ENCODE results near the gene CDK5RAP3.

Gene CDK5RAP3

DNA sequence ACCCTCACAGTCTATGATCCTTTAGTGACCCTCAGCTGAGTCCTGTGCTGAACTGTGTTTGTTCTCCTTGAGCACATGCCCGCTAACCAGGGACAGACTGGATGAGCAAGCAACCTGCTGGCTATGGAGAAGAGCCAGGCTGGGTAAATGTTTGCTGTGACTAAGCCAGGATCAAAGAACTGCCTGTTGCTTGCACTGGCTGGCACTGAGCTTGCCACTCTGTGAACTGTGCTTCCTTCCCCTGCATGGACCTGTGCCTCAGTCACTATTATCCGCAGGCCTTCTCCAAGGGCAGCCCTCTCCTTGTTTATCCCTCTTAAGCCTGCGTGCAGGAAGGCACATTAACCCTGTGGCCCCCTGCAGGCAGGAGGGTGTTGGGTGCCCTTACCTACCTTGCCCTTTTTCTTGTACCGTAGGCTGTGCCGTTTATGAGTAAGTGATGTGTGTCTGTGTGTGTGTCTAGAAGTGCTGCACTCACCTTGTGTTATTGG lies 22.2 kb upstream of the CDK5RAP3 start:
- in situ Hi-C loops (cut with MboI; ENCODE audit: low sequenced_read_pairs): no loop called here

DNA sequence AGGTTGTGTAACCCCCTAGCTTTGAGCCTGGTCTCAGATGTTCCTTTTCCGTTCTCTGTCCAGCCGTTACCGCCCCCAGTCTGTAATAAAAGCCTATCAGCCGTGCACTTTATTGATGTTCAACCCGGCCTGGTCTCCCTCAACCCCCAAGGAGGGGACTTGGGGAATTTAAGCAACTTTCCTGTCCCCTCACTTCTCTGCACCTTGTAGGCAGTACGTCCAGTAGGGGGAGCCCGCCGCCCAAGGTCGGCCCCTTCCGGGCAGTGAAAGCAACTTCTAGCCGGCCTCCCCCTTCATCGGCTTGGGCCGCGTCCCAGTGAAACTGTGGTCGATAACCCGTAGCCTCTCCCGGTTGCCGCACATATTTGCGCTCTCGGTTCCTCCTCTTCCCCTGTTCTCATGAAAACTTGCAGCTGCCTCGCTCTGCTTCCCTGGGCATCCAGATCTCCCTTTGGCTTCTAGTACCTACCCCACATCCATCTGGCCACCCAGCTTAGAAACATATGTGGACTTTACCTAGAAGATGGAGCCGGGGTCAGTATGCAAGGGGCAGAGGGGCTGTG lies 21.6 kb upstream of the CDK5RAP3 start:
- in situ Hi-C loops (cut with MboI; ENCODE audit: low sequenced_read_pairs): no loop called here

DNA sequence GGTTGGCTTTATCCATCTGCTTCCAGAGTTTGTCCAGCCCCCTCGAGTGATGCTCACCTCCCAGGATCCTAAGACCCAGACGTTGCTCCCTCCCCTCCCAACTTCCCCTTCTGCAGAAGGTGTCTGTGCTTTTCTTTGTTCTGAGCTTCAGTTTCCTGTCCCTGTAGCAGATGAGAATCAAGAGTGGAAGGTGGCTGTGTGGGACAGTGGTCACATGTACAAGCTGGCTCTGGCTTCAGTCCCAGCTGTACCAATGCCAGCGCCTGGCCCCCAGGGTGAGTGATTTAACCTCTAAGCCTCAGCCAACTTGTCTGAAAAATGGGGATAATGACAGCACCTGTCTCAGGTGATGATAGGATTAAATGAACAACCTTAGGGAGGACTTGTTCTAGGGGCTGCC lies 21.0 kb upstream of the CDK5RAP3 start:
- in situ Hi-C loops (cut with MboI; ENCODE audit: low sequenced_read_pairs): no loop called here

DNA sequence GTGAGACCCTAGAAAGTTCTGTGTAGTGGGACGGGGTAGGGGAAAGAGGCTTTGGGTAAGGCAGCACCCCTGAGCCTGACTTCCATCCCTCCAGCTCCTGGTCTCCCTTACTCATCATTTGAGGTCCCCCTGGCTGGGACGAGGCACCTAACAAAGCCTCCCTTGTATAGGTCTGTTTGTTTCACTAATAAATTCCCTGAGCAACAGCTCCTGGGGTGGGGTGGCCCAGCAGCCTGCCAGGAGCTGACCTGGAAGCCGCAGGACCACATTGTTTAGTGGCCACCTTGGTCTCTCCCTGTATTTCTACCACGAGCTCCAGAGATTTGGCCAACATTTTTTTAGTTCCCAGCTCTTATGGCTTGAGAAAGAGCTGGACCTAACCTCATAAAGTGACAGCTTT lies 20.5 kb upstream of the CDK5RAP3 start:
- in situ Hi-C loops (cut with MboI; ENCODE audit: low sequenced_read_pairs): no loop called here

DNA sequence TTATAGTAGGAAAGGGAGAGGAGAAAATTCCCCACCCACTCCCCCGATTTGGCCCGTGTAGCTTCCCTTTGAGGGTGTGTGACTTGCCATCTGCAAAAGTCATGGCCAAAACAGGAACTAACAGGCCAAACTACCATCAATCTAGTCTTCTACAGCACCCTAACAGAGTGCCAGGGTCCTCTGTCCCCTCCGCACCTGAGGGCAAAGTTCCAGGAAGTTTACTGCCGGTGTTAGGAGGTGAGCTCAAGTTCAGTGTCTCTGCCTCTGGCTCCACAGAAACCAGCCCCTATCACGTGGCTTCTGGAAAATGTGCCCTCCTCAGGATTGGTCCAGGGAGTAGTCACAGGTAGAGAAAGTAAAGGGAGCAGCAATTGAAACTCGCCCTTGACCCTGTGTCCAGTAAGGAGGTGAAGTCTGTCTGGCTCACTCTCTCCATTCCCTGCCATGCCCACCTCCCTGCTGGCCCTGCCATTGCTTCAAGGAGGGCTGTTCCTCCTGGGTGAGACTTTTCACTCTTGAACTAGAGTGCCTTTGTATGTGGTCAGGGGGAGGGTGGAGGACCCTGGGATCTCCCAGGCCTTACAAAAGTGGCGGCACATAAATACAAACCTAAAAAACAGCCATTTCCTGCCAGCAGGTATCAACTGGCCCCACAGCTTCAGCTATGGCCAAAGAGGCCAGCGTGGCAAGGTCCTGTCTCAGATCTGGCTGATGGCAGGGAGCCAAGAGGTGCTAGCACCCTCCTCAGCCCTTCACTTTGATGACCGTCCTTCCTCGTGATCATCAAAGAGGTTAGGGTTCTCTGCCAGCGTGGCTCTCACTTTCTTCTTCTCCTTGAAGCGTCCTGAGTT lies 18.5 kb upstream of the CDK5RAP3 start:
- in situ Hi-C loops (cut with MboI; ENCODE audit: low sequenced_read_pairs): no loop called here

DNA sequence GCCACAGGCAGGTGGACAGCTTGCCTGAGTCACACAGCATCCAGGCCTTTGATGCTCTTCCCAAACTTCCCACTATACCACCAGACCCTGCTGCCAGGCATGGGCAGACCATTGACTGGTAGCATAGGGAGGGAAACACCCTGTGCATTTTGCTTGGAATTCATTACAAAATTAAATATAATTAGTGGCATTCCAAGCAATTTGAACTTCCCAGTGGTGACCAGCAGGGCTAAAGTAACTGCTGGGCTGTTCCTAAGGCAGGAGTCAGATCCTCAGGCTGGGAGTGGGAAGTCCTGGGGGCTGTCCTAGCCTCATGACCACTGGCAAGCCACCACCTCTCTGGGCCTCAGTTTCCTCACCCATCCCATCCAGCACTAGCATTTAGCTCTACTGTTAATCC lies 17.0 kb upstream of the CDK5RAP3 start:
- in situ Hi-C loops (cut with MboI; ENCODE audit: low sequenced_read_pairs): no loop called here

DNA sequence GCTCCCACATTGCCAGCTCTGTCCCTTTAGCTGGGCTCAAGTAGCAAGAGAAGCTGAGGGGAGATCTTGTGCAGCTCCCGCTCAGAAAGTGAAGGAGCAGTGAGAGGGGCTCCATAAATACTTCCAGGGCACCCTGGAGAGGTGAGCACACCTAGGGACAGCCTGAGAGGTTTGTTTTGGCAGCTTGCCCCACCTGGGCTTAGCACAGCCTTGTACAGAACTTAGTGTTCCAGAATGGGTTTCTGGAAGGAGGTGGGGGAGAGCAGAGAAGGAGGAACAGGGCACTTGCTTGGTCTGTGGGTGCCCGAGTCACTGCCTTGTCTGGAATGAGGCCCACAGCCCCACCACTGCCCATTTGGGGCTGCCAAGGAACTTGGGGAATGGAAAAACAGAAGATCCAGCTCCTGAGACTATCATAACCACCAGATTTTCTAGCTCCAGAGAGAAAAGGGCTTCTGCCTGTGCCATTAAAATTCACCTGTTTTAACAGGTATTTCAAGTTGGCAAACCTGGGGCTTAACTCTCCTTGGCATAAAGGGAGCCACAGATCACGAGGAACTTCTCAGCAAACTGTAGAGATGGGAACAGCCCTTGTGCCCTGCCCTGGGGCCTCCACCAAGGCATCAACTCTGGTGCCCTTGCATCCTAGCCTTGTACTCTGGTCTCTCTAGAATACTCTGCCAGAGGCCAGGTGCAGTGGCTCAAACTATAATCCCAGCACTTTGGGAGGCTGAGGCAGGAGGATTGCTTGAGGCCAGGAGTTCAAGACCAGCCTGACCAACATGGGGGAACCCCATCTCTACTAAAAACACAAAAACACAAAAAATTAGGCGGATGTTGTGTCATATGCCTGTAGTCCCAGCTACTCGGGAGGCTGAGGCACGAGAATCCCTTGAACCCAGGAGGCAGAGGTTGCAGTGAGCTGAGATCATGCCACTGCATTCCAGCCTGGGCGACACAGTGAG lies 15.1 kb upstream of the CDK5RAP3 start:
- in situ Hi-C loops (cut with MboI; ENCODE audit: low sequenced_read_pairs): no loop called here

DNA sequence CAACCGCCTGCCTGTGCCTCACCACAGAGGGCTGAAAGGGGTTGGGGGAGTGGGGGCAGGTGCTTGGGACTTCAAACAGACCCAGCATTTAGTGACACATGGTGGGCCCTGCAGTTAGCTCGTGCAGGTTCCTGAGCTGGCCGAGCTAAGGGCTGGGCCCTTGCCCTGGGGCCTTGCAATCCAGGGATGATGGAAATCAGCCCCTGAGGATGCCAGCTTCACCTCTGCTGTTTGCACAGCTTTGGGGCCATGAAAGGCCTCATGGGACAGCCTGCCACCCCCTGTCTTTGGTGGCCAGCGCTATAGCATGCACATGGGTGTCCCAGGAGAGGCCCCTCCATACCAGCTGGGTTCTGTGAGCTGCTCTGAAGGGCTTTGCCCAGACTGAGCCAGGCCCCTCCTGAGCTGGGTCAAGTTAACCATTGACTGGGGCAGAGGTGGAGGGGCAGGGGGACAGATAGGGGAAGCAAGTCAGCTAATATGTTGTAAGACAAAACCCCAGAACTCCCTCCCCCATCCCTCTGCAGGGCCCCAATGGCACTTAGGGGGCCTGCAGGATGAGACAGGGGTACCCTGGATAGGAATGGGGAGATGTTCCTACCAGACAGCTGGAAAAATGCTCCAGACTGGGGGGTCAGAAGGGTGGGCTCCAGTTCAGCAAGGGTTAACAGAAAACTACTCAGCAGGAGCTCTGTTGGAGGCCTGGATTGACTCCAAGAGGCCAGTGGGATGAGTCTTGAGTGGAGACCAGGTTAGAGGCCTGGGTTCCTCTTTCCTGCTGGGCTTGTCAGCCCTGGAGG lies 13.9 kb upstream of the CDK5RAP3 start:
- in situ Hi-C loops (cut with MboI; ENCODE audit: low sequenced_read_pairs): no loop called here

DNA sequence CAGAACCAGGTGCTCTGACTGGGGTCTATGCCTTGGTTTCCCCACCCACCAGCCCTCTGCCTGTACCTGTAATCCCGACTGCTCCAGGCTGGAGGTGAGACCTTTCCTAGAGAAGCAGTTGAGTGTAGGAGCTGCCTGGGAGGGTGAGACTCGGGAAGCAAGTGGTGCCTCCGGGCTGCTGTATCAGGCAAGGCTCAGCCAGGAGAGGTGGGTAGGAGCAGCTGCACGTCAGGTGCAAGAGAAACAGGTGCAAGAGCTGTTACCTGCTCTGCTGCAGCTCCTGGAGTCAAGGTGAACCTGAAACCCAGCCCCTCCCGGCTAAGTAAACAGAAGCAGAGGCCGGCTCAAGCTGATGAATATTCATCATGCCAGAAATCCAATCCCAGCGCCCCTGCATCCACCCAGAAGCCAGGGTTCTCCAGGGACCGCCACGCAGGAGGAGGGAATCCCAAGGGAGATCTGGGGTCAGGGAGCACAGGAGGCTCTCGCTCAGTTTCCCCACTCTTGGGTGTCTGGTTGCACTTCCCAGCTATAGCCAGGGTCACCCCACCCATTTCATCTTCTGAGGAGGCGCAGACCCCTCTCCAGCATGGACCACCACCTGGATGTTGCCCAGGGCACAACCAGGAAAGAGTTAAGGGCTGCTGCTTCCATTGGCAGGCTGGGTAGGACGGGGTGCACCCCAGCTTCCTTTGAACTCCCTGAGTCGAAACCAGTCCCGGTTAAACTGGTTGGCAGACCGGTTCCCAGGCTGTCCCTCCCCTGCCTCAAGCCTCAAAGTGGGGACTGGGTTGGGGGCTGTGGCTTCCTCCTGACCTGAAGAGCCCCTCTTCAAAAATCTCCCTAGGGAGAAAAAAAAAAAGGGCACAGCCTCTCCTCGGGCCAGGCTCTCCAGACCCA lies 13.1 kb upstream of the CDK5RAP3 start, which contains the start of gene PRR15L:
PRR15L (minus strand) TSS at position 293 of the 900 bp plus-strand sequence. CDS start 4,649 bp downstream, outside the sequence.
- in situ Hi-C loops (cut with MboI; ENCODE audit: low sequenced_read_pairs): no loop called here

DNA sequence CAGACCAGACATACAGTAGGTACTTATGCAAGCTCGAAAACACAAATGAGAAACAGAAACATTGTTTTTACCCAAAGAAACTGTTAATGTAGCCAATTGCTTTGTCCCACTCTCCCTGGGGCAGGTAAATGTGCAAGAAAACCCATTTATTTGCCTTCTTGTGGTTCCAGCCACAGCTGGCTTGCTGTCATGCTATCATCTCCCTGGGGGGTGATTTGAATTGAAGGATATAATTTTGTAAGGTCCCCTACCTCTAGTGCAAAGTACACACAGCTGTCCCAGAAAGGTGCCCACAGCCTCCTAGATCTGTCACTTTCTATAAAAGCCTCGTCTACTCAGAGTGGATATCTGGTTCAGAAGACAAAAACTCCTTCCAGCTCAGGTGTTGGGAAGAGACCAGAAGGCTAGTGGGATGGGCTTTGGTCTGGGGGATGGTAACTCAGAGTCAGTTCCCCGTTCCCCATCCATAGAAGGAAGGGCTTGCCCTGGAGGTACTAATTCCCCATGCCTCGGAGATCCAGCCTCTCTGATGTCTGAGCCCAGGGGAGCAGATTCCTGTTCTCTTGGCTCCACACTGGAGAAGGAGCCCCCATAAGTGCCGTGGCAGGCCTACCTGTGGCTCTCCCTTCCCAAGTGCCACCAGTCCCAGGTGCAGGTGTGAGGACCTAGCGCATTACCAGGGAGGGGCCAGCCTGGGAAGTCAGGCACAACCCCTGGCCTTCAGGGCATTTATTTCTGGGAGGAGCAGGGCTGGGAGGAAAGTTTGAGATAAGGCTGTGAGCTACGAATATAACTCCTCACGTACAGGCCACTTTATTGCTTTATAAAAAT lies 10.9 kb upstream of the CDK5RAP3 start:
- in situ Hi-C loops (cut with MboI; ENCODE audit: low sequenced_read_pairs): no loop called here

DNA sequence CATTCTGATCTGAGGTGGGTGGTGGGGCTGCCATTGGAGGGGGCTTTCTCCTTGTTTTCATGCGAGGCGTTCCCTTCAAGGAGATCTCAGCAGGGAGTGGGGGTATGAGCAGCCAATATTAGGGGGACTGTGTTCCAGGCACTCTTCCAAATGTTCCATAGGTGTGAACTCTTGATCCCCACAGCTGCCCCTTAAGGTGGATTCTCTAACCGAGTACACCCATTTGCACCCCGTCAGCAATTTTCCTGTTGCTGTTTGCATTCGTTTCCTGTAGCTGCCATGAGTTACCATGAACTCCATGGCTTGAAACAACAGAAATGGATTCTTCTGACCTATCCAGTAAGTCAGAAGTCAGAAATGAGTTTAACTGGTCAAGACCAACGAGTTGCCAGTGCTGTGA lies 9.5 kb upstream of the CDK5RAP3 start:
- in situ Hi-C loops (cut with MboI; ENCODE audit: low sequenced_read_pairs): no loop called here

DNA sequence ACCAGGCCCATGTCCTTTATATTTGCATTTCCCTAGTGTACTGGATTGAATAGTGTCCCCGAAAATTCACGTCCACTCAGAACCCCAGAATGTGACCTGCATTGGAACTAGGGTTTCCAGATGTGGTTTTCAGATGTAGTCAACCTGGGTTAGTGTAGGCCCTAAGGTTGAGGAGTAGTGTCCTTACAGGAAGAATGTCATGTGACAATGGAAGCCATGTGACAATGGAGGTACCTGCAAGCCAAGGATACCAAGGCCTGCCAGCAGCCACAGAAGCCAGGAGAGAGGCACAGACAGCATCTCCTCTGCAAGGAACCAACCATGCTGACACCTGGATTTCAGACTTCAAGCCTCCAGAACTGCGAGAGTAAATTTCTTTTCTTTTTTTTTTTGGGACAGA lies 8.0 kb upstream of the CDK5RAP3 start:
- in situ Hi-C loops (cut with MboI; ENCODE audit: low sequenced_read_pairs): no loop called here

DNA sequence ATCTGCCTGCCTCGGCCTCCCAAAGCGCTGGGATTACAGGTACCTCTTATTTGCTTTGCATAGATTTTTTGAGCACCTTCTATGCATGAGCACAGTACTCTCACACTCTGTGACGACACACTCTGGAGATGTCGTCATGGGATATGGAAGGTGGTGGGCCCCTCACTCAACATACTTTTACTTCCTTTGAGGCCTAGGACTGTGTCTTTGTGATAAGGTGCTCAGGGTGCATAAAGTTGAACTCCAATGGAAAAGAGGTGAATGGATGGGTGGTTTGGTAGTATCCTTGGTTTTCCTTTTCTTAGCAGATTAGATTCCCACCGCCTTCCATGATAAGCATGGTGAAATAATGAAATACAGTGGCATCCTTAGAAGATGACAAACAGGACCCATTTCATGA lies 6.1 kb upstream of the CDK5RAP3 start:
- in situ Hi-C loops (cut with MboI; ENCODE audit: low sequenced_read_pairs): no loop called here

DNA sequence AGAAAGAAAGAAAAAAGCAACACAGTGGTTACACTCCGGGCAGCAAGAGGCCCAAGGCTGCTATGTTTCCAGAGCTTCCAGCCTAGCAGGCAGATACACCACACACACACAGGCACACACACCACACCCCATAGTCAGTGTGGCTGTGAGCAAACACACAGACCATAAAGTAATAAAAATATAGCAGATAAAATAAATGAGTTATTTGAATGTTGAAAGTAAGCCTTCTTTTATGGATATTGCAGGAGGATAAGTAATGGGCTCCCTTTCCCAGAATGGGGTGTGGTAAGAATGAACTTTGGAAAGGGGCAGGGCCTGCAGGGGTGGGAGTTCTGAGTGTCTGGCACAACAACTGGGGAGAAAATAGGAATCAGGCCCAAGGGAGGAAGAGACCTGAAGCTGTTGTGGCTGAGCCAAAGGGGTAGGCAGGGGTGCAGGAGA lies 4.8 kb upstream of the CDK5RAP3 start:
- in situ Hi-C loops (cut with MboI; ENCODE audit: low sequenced_read_pairs): no loop called here

DNA sequence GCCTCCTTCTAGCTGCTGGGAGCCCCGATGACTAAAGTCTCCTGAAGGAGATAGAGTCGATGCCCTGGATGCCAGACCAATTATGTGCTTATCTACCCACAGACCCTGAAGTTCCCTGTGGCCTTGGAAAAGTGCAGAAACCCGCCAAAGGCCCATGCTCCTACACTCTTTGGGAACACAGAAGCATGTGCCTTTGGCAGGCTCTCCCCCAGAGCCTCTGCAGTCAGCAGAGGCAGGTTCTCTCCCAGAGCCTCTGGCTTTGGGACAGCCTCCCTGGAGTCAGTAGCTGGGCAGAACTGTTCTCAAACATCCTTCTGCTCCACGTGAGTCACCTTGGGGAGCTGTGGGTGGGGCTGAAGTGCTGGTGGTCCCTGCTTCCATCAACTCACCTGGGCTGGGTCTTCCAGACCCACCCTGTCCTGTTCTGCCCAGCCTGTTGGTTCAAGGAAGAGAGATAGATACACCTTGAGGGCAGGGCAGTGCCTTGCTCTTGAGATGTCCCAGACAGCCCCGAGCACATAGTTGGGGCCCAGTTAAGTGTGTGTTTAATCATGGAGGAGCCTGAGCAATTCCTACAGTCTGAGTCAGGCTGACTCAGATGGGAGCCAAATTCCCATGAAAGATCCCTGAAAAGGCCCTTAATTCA lies 3.2 kb upstream of the CDK5RAP3 start:
- in situ Hi-C loops (cut with MboI; ENCODE audit: low sequenced_read_pairs): no loop called here

DNA sequence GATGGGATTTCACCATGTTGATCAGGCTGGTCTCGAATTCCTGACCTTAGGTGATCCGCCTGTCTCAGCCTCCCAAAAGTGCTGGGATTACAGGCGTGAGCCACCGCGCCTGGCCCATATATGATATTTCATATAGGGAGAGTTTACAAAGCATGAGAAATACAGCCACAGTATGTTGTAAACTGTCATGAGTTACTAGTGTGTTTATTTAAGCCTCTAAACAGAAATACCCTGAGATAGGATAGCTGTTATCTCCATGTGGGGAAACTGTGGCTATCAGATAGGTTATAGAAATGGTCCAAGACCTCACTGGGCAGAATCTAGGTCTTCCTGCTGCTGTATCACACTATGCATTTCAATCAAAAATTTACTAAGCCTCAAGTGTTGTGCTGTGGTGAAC lies 2.1 kb upstream of the CDK5RAP3 start:
- in situ Hi-C loops (cut with MboI; ENCODE audit: low sequenced_read_pairs): no loop called here

DNA sequence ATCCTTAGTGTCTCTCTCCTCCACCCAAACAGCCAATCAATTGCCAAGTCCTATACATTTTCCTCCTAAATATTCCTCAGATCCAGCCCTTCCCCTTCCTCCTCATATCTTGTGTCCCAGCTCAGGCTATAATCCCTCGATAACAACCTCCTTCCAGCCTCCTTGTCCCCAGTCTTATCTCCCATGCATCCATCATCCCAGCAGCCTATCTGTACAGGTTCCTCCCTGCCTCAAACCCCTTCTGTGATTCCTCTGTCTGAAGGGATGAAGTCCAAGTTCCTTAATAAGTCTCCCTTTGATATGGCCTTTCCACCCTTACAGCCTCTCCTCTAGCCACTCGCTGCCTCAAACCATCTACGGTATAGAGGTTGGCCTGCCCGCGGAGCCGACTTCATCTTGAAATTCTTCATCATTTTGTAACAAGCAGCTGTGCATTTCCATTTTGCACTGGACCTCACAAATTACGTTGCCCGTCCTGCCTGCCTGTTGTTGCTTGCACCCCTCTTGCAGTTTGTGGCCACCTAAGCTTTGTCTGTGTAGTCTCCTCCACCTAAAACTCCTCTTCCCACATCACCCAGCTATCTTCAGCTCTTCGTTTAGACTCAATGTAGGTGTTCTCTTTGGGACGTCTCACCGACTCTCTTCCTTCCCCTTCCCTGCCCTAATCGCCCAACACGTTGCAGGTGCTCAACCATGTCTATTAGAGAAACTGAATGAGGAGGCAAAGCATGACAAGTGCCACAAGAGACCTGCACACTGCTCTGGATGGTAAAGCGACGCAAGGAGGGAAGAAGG lies 786 bp upstream of the CDK5RAP3 start:
- in situ Hi-C loops (cut with MboI; ENCODE audit: low sequenced_read_pairs): no loop called here
